OCI-LY7 (cell line): ENCODE measurements around the gene TFEB. TPM values are rescaled to one million over a fixed set of nuclear protein-coding genes. Genes with fewer than 3 reads are reported as not detected.

Experiments
- BruUV-seq: library from RNA; stranded (reverse); fragments of 400-500 nt; replicated peaks from 2 replicates; lab custom pipeline; 2021; lab: Mats Ljungman, UMichigan
- CTCF ChIA-PET: fragments of 300-600 bp; sonication (Branson Sonifier 250); formaldehyde crosslinking; loops from one replicate; lab custom pipeline; 2022; ENCODE audit warnings: antibody characterized with exemption; ENCODE audit not compliant: unreplicated experiment; lab: Charles Lee
- POLR2A ChIA-PET: fragments of 300-600 bp; sonication (Branson Sonifier 250); formaldehyde crosslinking; loops from one replicate; lab custom pipeline; 2022; ENCODE audit warnings: antibody characterized with exemption; lab: Charles Lee
- DNase-seq: peaks from one replicate; pipeline ENCODE4 v3.0.0-alpha.2; 2015; ENCODE audit warnings: low spot score
- H2AFZ ChIP-seq: fragments of 200-600 bp; sonication (generic), shearing (Covaris generic); 2 replicates; pipeline ENCODE4 v1.6.1; 2014; ENCODE audit warnings: mild to moderate bottlenecking, antibody characterized with exemption, low read length, moderate library complexity
- H3K27ac ChIP-seq: fragments of 200-600 bp; sonication (generic); 2 replicates; pipeline ENCODE4 v1.5.1; 2014; ENCODE audit warnings: mixed run types, low read depth, mild to moderate bottlenecking, moderate library complexity, low read length, inconsistent platforms; ENCODE audit not compliant: poor library complexity, severe bottlenecking
- H3K36me3 ChIP-seq: fragments of 200-600 bp; sonication (generic); 2 replicates; pipeline ENCODE4 v1.6.1; 2014; ENCODE audit warnings: mild to moderate bottlenecking, antibody characterized with exemption, low read length, moderate library complexity, mixed read lengths; ENCODE audit not compliant: insufficient read depth
- H3K4me1 ChIP-seq: fragments of 200-600 bp; sonication (generic); 2 replicates; pipeline ENCODE4 v1.5.1; 2014; ENCODE audit warnings: mild to moderate bottlenecking, low read length; ENCODE audit not compliant: insufficient read depth, poor library complexity, severe bottlenecking
- H3K4me2 ChIP-seq: fragments of 200-600 bp; sonication (generic); 2 replicates; pipeline ENCODE4 v1.6.1; 2014; ENCODE audit warnings: mild to moderate bottlenecking, low read length
- H3K4me3 ChIP-seq: fragments of 200-600 bp; sonication (generic); 2 replicates; pipeline ENCODE4 v1.5.1; 2014; ENCODE audit warnings: mild to moderate bottlenecking, low read depth, low read length; ENCODE audit not compliant: poor library complexity, severe bottlenecking
- H3K79me2 ChIP-seq: fragments of 200-600 bp; sonication (generic); 2 replicates; pipeline ENCODE4 v1.6.1; 2016; ENCODE audit warnings: low read depth, mild to moderate bottlenecking, low read length, moderate library complexity, mixed read lengths; ENCODE audit not compliant: insufficient read depth
- H3K9me2 ChIP-seq: fragments of 200-600 bp; sonication (generic); 2 replicates; pipeline ENCODE4 v1.6.1; 2016; ENCODE audit warnings: mild to moderate bottlenecking, low read length, mixed read lengths; ENCODE audit not compliant: insufficient read depth
- H3K9me3 ChIP-seq: fragments of 200-600 bp; sonication (generic); 2 replicates; pipeline ENCODE4 v1.6.1; 2014; ENCODE audit warnings: mild to moderate bottlenecking, mixed run types, low read length, mixed read lengths
- H4K20me1 ChIP-seq: fragments of 200-600 bp; sonication (generic); 2 replicates; pipeline ENCODE4 v1.6.1; 2014; ENCODE audit warnings: mild to moderate bottlenecking, antibody characterized with exemption, low read length, moderate library complexity, mixed read lengths; ENCODE audit not compliant: insufficient read depth
- EZH2phosphoT487 ChIP-seq: fragments of 200-600 bp; sonication (generic); IDR thresholded peaks from 2 replicates; pipeline ENCODE4 v1.6.1; 2018; ENCODE audit warnings: low read depth, borderline replicate concordance, mild to moderate bottlenecking, mixed run types, antibody characterized with exemption, low read length, moderate library complexity, mixed read lengths
- intact Hi-C: fragments of 100-400 bp; cut with micrococcal nuclease; formaldehyde crosslinking; loops from one replicate; pipeline ENCODE4 v1.10.0; 2022; ENCODE audit not compliant: unreplicated experiment
- total RNA-seq, 2 experiments: library from RNA; depleted of rRNA in 1 of 2; stranded (reverse); fragments of >200 nt in 1 of 2; shearing (Covaris generic) in 1 of 2; gene quantifications; 2 replicates each; pipeline ENCODE4 v1.2.3, GENCODE V29; 2014 to 2022
- TF ChIP-seq, protein P1 (sequence below): fragments of 200-600 bp; sonication (generic); conservative IDR thresholded peaks from 2 replicates; pipeline ENCODE4 v1.5.1; 2014; ENCODE audit warnings: mild to moderate bottlenecking, antibody characterized with exemption, low read length, moderate library complexity, mixed read lengths

TFEB gene
- total RNA-seq, 2 experiments from 2014 or later, result 36.8 to 60.0 TPM

DNA sequence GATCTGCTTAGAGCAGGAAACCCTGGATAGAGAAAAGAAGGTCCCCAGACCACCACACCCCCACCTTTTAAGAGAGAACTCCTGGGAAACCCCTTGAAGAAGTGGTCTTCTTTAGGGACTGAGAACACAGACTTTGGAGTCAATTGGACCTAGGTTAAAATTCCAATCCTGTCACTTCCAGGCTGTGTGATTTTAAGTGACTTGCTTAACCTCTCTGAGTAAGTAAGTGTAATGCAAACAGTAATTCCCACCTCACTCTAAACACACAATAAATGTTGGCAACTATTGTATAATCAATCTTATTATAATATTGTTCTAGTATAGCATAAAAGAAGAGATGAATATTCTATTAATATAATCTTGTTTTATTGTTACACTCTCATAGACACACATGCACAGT is 3.3 kb downstream of the TFEB start:
- Histone ChIP-seq H3K79me2 (peaks cover 60% of the 10 kb centered on the region), H3K27ac (peak overlapping the region; percentile 94), H3K9me2 (no peaks in the 10 kb centered on the region), H2AFZ (no peak overlapping the region), H3K9me3 (no peaks in the 10 kb centered on the region), H4K20me1 (peaks cover 4% of the 10 kb centered on the region; the same call in 1 of the 2 replicates), H3K4me1 (peaks cover 76% of the 10 kb centered on the region), H3K4me3 (peak overlapping the region; percentile 91), H3K36me3 (no peaks in the 10 kb centered on the region), H3K4me2 (peak overlapping the region; percentile 97)
- ChIA-PET CTCF (interaction anchor here (3.0 kb wide), 1 partner anchor 26 kb away, joined by 41 read pairs; no protein-coding TSS in a partner anchor), POLR2A (interaction anchor here (0.7 to 8.3 kb wide), 4 partner anchors 9 to 285 kb away, joined by 3 to 118 read pairs (median 18); no protein-coding TSS in a partner anchor)
- intact Hi-C loops, result loop anchor here (2.0 to 5.0 kb wide), 4 partner anchors 35 to 720 kb away; partner anchors contain the start of genes FOXP4, NFYA, OARD1 and TRERF1
- no TSS peak for BruUV-seq
- TF ChIP-seq, protein P1, sequence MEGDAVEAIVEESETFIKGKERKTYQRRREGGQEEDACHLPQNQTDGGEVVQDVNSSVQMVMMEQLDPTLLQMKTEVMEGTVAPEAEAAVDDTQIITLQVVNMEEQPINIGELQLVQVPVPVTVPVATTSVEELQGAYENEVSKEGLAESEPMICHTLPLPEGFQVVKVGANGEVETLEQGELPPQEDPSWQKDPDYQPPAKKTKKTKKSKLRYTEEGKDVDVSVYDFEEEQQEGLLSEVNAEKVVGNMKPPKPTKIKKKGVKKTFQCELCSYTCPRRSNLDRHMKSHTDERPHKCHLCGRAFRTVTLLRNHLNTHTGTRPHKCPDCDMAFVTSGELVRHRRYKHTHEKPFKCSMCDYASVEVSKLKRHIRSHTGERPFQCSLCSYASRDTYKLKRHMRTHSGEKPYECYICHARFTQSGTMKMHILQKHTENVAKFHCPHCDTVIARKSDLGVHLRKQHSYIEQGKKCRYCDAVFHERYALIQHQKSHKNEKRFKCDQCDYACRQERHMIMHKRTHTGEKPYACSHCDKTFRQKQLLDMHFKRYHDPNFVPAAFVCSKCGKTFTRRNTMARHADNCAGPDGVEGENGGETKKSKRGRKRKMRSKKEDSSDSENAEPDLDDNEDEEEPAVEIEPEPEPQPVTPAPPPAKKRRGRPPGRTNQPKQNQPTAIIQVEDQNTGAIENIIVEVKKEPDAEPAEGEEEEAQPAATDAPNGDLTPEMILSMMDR, result no peak
- TF ChIP-seq EZH2phosphoT487, result no peak
- DNase-seq, result no peak

DNA sequence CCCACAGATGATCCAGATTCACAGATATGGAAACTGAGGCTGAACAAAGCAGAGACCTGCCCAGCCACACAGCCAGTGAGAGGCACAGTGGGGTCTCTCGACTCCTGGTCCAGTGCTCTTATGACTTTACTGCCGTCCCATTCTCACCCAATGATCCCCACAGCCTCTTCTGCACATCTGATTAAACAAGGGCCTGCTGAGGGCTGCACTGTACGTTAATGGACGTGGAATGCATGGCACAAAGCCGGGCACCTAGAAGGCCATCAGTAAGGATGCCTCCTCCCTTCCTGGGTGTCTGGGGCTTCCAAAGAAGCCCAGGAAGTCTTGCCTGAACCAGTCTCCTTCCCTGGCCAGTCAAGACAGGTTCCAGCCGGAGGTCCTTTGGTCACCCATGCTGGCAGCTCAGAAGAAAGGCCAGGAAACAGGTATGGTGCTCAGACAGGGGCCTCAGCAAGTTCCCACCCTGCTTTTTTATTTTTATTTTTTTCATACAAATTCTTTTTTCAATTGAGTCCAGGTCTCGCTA is 3.8 kb downstream of the TFEB start:
- TF ChIP-seq EZH2phosphoT487, result no peak
- TF ChIP-seq, protein P1, result no peak
- ChIA-PET POLR2A (interaction anchor here (0.6 to 8.3 kb wide), 5 partner anchors 12 to 315 kb away, joined by 3 to 118 read pairs (median 5); no protein-coding TSS in a partner anchor), CTCF (interaction anchor here (0.8 kb wide), 1 partner anchor 14 kb away, joined by 3 read pairs; no protein-coding TSS in a partner anchor)
- BruUV-seq, result no TSS peak
- H3K27ac ChIP-seq, result peak overlapping the region; percentile 94
- no peak for DNase-seq
- H4K20me1 ChIP-seq, result peaks cover 4% of the 10 kb centered on the region; the same call in 1 of the 2 replicates
- no peaks in the 10 kb centered on the region for H3K36me3 ChIP-seq
- H3K4me1 ChIP-seq, result peaks cover 82% of the 10 kb centered on the region
- H3K9me2 ChIP-seq, result no peaks in the 10 kb centered on the region
- H3K4me3 ChIP-seq, result peak overlapping the region; percentile 91
- H2AFZ ChIP-seq, result no peak overlapping the region
- H3K9me3 ChIP-seq, result no peaks in the 10 kb centered on the region
- intact Hi-C loops, result loop anchor here (1.0 to 5.0 kb wide), 5 partner anchors 8 to 721 kb away; partner anchors contain the start of genes FOXP4, NFYA, OARD1 and TRERF1
- peaks cover 63% of the 10 kb centered on the region for H3K79me2 ChIP-seq
- H3K4me2 ChIP-seq, result peak overlapping the region; percentile 97
